NCI-H2196 (cell line): ENCODE measurements around the gene SWAP70.
A peak's percentile ranks its signal among the peaks of the same experiment; 100 is the strongest.
"Not testable (repeated sequence)": the region's sequence is repeated elsewhere in the genome, so short reads cannot be mapped to it uniquely, and the experiment has no call there.

ENCODE experiments used
- DNase-seq: peaks from one replicate; lab custom pipeline; 2025; ENCODE audit not compliant: unreplicated experiment; lab: John Stamatoyannopoulos, UW

Gene SWAP70

GRCh38 chr11:9689721-9690120 is 25.8 kb downstream of the SWAP70 start:
- DNase-seq, result no peak

- DNase-seq, result no peak
Measured at GRCh38 chr11:9691865-9692264, 28.0 kb downstream of the SWAP70 start.

- DNase-seq, result no peak
Measured at GRCh38 chr11:9692691-9693090, 28.8 kb downstream of the SWAP70 start.

GRCh38 chr11:9693801-9694553 is 30.1 kb downstream of the SWAP70 start:
- no peak for DNase-seq

GRCh38 chr11:9695228-9695627 is 31.4 kb downstream of the SWAP70 start:
- DNase-seq, result not testable (repeated sequence)

- no peak for DNase-seq
Measured at GRCh38 chr11:9697766-9698165, 33.9 kb downstream of the SWAP70 start.

GRCh38 chr11:9700105-9700801 is 36.4 kb downstream of the SWAP70 start:
- no peak for DNase-seq

- DNase-seq, result peak; percentile 7
Measured at GRCh38 chr11:9701799-9702198, 37.9 kb downstream of the SWAP70 start.

GRCh38 chr11:9703280-9703679 is 39.4 kb downstream of the SWAP70 start:
- DNase-seq, result no peak

GRCh38 chr11:9704037-9704436 is 40.2 kb downstream of the SWAP70 start:
- DNase-seq, result no peak

GRCh38 chr11:9704620-9705019 is 40.7 kb downstream of the SWAP70 start:
- no peak for DNase-seq

GRCh38 chr11:9705361-9705760 is 41.5 kb downstream of the SWAP70 start:
- not testable (repeated sequence) for DNase-seq

- no peak for DNase-seq
Measured at GRCh38 chr11:9708544-9708943, 44.7 kb downstream of the SWAP70 start.

- no peak for DNase-seq
Measured at GRCh38 chr11:9710223-9710622, 46.3 kb downstream of the SWAP70 start.

GRCh38 chr11:9710852-9711251 is 47.0 kb downstream of the SWAP70 start:
- DNase-seq, result no peak

GRCh38 chr11:9711454-9712307 is 47.8 kb downstream of the SWAP70 start:
- no peak for DNase-seq

- DNase-seq, result no peak
Measured at GRCh38 chr11:9714272-9714940, 50.5 kb downstream of the SWAP70 start.

GRCh38 chr11:9716275-9717039 is 52.6 kb downstream of the SWAP70 start:
- no peak for DNase-seq

GRCh38 chr11:9717040-9717357 is 53.1 kb downstream of the SWAP70 start:
- no peak for DNase-seq

GRCh38 chr11:9717719-9718118 is 53.8 kb downstream of the SWAP70 start:
- DNase-seq, result no peak

- DNase-seq, result no peak
Measured at GRCh38 chr11:9718147-9718546, 54.3 kb downstream of the SWAP70 start.
